ENCODE results near the gene C10orf71.

C10orf71 gene

DNA sequence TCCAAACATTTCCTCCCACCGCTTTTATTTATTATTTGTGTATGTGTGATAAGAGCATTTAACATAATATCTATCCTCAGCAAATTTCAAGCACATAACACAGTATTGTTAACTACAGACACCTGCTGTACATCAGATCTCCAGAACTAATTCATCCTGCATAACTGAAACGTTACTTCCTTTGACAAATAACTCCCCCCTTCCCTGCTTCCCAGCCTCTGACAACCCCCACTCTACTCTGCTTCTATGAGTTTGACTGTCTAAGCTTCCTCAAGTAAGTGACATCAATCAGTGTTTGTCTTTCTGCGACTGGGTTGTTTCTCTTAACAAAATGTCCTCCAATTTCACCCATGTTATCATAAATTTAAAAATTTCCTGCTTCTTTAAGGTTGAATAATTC is 22.1 kb downstream of the C10orf71 start:
- no peaks in the 10 kb centered on the region for H3K9me3 Mint-ChIP-seq
- DNase-seq (ENCODE audit: low spot score) = no peak
- no peaks in the 10 kb centered on the region for H3K4me1 Mint-ChIP-seq (ENCODE audit: low read depth)
- no peaks in the 10 kb centered on the region for H3K36me3 Mint-ChIP-seq (ENCODE audit: low read depth)
- H3K27ac Mint-ChIP-seq = no peak overlapping the region
- H3K4me3 Mint-ChIP-seq = no peak overlapping the region
- peaks cover 2% of the 10 kb centered on the region for H3K27me3 Mint-ChIP-seq (ENCODE audit: low read depth)

DNA sequence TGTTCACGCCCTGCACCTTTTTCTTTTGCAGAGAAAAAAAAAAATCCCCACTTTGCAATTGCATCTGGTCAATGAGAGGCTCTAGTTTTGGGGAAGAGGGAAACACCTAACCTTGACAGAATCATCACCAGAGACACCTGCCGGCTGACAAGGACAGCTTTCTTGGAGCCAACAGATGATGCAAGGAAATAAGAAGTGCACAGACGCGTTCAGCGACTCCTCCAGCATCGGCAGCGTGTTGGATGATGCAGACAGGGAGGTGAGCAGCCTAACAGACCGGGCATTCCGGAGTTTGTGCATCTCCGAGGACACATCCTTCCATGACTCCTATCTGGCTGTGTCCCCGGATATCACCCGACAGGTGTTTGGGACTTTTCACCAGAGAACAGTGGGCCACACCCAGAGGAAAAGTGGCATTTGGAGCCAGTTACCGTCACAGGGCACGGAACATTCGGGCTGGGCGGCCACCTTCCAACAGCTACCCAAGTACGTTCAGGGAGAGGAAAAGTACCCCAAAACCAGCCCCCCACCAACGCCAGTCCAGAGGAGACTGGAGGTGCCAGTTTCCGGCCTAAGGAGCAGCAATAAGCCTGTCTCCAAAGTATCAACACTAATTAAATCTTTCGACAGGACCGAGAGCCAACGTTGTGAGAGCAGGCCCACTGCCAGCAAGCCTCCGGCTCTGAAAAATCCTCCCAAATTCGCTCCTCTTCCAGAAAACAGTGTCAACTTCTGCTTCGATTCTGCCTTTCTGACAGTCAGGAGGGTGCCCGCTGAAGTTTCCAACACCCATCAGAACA is 23.6 kb downstream of the C10orf71 start:
- H3K4me3 Mint-ChIP-seq = no peak overlapping the region
- DNase-seq (ENCODE audit: low spot score) = no peak
- no peaks in the 10 kb centered on the region for H3K4me1 Mint-ChIP-seq (ENCODE audit: low read depth)
- H3K36me3 Mint-ChIP-seq (ENCODE audit: low read depth) = no peaks in the 10 kb centered on the region
- no peak overlapping the region for H3K27ac Mint-ChIP-seq
- H3K9me3 Mint-ChIP-seq = no peaks in the 10 kb centered on the region
- H3K27me3 Mint-ChIP-seq (ENCODE audit: low read depth) = peaks cover 2% of the 10 kb centered on the region

DNA sequence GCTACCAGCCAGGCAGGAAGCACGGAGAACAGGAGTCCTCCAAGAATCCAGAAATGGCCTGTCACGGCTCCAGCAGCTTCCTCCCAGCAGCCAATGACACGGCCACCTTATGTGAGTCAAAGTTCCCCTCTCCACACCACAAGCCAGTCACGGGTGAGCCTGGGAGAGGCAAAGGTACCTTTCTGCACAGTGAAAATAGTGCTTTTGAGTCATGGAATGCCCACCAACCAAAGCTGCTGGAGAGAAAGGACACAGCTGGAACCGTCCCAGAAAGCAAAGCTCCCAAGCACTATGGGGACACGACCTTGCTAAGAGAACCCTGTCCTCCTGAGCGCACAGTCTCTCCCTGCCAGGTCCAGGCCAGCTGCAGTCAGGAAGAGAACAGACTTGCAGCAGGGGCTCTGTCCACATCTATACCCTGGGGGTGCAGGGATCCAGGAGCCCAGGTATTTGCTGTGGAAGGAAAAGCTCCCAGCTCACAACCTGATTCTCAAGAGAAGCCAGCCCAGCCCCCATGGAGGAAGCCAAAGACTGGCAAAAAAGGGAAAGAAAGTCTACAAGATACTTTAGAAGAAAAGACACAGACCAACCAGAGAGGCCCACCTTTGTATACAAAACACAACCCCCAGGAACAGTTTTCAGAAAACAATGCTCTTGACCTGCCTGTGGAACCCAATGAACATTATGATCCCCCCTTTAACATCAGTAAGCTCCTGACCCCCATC is 24.4 kb downstream of the C10orf71 start:
- H3K9me3 Mint-ChIP-seq = no peaks in the 10 kb centered on the region
- H3K4me1 Mint-ChIP-seq (ENCODE audit: low read depth) = no peaks in the 10 kb centered on the region
- DNase-seq (ENCODE audit: low spot score) = no peak
- H3K27me3 Mint-ChIP-seq (ENCODE audit: low read depth) = peaks cover 2% of the 10 kb centered on the region
- no peaks in the 10 kb centered on the region for H3K36me3 Mint-ChIP-seq (ENCODE audit: low read depth)
- H3K4me3 Mint-ChIP-seq = no peak overlapping the region
- no peak overlapping the region for H3K27ac Mint-ChIP-seq

DNA sequence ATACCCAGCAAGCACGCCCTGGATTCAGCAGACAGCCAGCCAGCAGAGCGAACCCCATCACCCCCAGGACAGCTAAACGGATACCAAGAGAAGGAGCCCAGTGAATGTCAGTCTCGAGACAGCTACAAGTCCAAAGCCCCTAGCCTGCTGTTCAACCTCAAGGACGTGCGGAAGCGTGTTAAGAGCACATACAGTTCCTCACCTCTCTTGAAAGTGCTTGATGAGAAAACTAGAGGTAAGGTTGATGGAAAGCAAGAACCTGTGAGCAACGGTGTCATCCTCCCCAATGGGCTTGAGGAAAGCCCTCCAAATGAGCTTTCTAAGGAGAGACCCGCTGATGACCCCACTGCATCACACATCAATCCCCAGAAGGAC is 24.9 kb downstream of the C10orf71 start:
- Mint-ChIP-seq H3K27me3 (ENCODE audit: low read depth) (peaks cover 2% of the 10 kb centered on the region), H3K4me3 (no peak overlapping the region), H3K4me1 (ENCODE audit: low read depth) (no peaks in the 10 kb centered on the region), H3K36me3 (ENCODE audit: low read depth) (no peaks in the 10 kb centered on the region), H3K27ac (no peak overlapping the region), H3K9me3 (no peaks in the 10 kb centered on the region)
- DNase-seq (ENCODE audit: low spot score) = no peak

DNA sequence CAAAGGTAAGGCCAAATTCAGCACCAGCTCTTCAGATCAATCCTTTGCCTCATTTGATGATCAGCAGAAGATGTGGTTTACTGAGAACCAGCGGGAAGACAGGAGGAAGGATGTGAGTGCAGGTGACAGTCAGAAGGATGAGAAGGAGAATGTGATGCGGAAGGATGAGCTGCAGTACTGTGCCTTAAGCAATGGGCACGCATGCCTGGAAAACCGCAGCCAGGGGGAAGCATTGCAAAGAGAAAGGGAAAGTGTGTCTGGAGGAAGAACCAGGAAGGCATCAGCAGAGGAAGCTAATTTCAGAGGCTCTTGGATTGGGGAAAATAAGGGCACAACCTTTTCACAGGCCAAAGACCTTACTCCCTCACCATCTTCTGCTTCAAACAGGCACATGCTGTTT is 25.7 kb downstream of the C10orf71 start:
- no peaks in the 10 kb centered on the region for H3K9me3 Mint-ChIP-seq
- no peaks in the 10 kb centered on the region for H3K4me1 Mint-ChIP-seq (ENCODE audit: low read depth)
- peaks cover 2% of the 10 kb centered on the region for H3K27me3 Mint-ChIP-seq (ENCODE audit: low read depth)
- H3K27ac Mint-ChIP-seq = no peak overlapping the region
- no peak overlapping the region for H3K4me3 Mint-ChIP-seq
- DNase-seq (ENCODE audit: low spot score) = no peak
- no peaks in the 10 kb centered on the region for H3K36me3 Mint-ChIP-seq (ENCODE audit: low read depth)

DNA sequence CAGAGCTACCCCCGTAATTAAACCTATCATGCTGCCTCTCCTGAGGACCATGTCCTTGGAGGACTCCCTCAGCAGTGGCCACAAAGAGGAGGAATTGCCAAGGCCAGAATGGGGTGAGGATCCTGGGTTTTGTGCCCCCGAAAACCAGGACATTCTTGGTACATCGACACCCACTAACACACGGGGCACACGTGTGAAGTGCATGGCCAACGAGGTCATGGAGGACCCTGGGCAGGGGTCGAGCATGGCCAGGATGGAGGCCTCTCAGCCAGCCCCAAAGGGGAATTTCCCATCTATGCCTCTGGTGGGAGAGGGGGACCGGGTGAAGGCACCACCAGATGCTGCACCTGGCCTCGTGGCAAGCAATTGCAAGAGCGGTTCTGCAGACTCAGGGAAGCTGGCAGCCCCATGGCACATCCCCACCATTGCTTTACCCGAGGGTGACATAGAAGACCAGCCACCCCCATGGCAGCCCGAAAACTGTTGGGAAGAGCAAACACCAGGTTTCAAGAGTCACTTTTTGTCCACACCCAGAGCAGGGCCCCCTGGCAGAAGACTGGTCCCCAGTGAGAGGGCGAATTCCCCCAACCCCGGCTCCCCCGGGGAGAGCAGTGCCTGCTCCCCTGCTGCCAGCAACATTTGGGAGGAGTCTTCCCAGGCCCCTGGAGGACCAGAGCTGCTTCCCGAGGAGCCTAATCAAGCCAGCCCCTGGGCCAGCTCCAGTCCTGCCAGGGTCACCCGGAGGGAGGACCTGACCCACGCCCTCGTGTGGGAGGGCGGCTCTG is 26.4 kb downstream of the C10orf71 start:
- Mint-ChIP-seq H3K4me3 (no peak overlapping the region), H3K27me3 (ENCODE audit: low read depth) (peaks cover 2% of the 10 kb centered on the region), H3K27ac (no peak overlapping the region), H3K9me3 (no peaks in the 10 kb centered on the region), H3K36me3 (ENCODE audit: low read depth) (no peaks in the 10 kb centered on the region), H3K4me1 (ENCODE audit: low read depth) (no peaks in the 10 kb centered on the region)
- no peak for DNase-seq (ENCODE audit: low spot score)

DNA sequence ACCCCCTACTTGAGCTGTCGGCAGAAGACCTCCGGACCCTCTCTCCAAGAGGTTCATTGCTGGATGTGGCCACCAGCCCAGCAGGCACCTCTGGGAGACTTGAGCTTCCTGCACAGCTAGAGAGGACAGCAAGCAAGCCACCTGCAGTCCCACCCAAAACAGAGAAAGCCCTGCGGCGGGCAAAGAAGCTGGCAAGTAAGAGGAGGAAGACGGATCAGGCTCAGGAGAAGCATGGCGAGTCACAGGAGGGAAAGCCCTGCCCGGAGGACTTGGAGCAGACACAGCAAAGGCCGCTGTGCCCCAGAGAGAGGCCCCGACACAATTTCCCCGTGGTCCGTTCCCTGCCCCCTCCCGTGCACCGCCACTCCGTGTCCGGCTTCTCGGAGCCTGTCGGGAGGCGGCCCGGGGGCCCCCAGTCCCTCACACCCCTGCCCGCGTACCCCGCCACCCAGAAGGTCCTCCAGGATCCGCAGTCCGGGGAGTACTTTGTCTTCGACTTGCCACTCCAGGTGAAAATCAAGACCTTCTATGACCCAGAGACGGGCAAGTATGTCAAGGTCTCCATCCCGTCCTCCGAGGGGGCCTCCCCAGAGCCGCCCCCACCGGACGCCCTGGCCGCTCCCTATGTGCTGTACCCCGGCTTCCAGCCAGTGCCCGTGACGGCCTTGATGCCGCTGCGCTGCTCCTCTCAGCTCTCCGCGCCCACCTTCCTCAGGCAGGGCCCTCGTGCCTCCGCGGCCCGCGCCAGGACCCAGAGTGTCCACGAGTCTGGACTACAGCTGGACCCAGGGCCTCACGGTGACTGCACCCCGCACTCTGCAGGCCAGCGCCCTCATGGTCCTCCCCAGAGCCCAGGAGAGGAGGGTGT is 27.2 kb downstream of the C10orf71 start:
- no peak overlapping the region for H3K4me3 Mint-ChIP-seq
- H3K27me3 Mint-ChIP-seq (ENCODE audit: low read depth) = no peaks in the 10 kb centered on the region
- H3K9me3 Mint-ChIP-seq = no peaks in the 10 kb centered on the region
- no peaks in the 10 kb centered on the region for H3K36me3 Mint-ChIP-seq (ENCODE audit: low read depth)
- H3K27ac Mint-ChIP-seq = no peak overlapping the region
- no peak for DNase-seq (ENCODE audit: low spot score)
- no peaks in the 10 kb centered on the region for H3K4me1 Mint-ChIP-seq (ENCODE audit: low read depth)

DNA sequence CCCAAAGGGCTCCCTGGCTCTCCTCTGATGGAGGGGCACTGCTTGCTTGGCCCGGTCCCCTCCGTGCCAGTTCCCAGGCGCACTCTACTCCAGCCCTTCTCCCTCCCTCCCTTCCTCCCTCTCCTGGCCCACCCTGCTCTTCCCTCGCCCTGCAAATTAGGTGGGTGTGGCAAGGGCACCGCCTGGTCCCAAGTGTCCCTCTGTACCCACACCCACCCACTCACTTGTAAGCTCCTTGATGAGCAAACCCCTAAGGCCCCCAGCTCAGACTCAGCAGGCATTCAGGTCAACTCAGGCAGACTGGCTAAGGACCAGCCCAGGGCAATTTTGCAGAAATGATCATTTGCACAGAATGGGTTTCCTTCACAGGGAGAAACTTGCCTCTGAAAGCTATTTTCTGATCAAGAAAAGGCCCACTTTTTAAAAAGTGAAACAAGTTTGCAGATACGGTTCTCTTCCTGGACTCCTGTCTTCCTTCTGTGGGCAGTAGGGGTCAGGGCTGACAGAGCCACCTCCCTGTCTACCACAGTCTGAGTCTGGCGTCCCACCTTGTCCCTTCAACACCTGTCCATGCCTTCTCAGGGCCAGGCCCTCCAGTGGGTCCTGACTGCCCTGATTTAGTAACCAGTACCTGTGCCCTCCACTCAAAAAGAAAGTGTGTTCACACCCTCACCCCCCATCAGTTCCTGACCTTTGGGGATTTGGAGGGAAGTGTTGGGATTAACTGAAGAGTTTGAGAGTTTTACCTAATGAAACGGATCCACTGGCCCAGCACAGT is 28.3 kb downstream of the C10orf71 start:
- Mint-ChIP-seq H3K27ac (no peak overlapping the region), H3K4me1 (ENCODE audit: low read depth) (no peaks in the 10 kb centered on the region), H3K9me3 (no peaks in the 10 kb centered on the region), H3K36me3 (ENCODE audit: low read depth) (no peaks in the 10 kb centered on the region), H3K27me3 (ENCODE audit: low read depth) (no peaks in the 10 kb centered on the region), H3K4me3 (no peak overlapping the region)
- DNase-seq (ENCODE audit: low spot score) = no peak

DNA sequence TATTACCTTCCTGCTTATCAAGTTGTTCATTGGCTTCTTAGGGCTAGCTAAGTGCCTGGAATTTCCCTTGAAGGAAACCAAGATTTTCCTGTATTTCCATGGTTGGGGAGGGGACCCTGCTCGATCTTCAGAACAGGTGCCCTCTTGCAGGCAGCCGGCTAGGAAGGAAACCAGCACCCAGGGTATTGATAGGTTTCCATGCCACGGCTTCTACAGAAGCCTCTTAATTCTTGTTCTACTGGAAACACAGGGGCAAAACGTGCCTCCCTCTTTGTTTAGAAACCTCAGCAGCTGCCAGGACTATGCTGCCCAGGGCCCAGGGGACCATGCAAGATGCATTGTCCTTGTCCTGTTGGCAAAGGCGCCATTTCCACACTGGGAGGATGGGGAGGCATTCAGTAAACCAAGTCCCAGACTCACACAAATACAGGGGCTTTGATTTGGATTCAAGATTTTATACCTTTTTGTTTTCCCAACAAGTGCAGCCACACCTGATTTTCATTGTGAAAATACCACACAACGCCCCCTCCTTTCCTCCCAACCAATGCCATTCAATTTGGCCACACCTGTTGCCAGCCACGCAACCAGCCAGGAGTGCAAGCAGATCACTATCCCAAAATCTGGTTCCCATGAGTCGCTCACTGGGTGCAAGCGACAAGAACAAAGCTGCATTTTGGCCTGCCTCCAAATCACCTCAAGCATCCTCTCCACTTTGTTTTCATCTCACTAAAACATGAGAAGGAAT is 29.6 kb downstream of the C10orf71 start:
- Mint-ChIP-seq H3K4me1 (ENCODE audit: low read depth) (no peaks in the 10 kb centered on the region), H3K27ac (no peak overlapping the region), H3K9me3 (no peaks in the 10 kb centered on the region), H3K27me3 (ENCODE audit: low read depth) (no peaks in the 10 kb centered on the region), H3K36me3 (ENCODE audit: low read depth) (no peaks in the 10 kb centered on the region), H3K4me3 (no peak overlapping the region)
- no peak for DNase-seq (ENCODE audit: low spot score)

DNA sequence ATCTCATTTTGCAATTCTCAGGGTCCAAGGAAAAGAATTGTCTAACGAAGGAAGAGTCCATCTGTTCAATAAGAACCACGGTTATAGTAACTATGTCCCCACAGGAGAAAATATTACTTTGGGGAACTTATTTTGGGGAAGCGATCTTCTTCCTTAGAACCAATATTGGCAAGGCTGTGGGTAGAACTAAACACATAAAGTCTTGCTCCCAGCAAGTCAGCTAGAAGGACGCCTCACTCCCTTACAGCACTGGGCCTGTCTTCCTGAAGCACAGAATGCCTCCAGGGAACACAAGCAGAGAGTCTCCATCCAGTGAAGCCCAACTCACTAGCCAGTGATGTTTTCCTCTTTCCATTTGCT is 30.2 kb downstream of the C10orf71 start:
- DNase-seq (ENCODE audit: low spot score) = no peak
- Mint-ChIP-seq H3K4me1 (ENCODE audit: low read depth) (no peaks in the 10 kb centered on the region), H3K4me3 (no peak overlapping the region), H3K27ac (no peak overlapping the region), H3K27me3 (ENCODE audit: low read depth) (no peaks in the 10 kb centered on the region), H3K36me3 (ENCODE audit: low read depth) (no peaks in the 10 kb centered on the region), H3K9me3 (no peaks in the 10 kb centered on the region)

DNA sequence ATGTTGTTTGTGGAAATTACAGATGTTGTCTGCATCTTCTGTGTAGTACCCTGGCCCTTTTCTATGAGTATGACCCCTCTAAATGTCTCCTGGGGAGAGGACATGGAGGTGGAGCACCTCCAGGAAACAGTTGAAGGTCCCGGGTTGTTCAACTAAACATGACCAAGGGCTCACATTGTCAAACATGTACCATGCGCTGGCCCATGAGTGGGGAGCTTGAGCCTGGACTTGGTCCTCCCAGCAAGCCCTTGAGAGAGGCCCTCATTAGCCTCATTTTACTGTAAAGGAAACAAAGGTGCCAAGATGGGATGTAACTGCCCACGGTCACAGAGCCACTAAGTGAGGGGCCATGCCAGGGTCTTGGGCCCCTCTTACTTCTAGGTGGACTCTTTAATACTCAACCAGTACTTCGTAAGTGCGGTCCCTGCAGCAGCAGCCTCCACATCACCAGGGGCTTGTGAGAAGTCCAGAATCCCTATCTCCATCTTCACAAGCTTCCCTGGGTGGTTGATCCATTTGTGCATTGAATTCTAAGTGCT is 31.2 kb downstream of the C10orf71 start:
- Mint-ChIP-seq H3K4me1 (ENCODE audit: low read depth) (peaks cover 1% of the 10 kb centered on the region), H3K9me3 (peaks cover 7% of the 10 kb centered on the region), H3K27ac (no peak overlapping the region), H3K4me3 (no peak overlapping the region), H3K27me3 (ENCODE audit: low read depth) (no peaks in the 10 kb centered on the region), H3K36me3 (ENCODE audit: low read depth) (peaks cover under 1% of the 10 kb centered on the region)
- DNase-seq (ENCODE audit: low spot score) = no peak

DNA sequence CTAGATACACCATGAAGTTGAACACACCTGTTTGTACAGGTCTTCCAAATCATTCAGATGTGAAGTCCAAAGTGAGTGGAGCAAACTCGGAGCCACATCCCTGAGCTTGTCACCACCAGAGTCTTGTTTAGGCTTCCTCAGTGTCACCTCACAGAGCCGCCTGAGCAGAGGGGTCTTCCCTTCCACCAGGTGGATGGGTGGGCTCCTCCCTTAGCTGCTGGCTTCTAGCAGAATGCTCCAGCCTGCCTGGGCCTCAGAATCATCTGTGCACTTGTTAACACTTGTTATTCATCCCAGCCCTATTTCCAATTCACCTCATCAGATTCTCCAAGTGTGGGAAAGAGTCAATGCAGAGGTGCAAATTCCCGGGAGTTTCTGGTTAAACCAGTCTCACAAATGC is 32.5 kb downstream of the C10orf71 start:
- Mint-ChIP-seq H3K4me1 (ENCODE audit: low read depth) (peaks cover 8% of the 10 kb centered on the region), H3K4me3 (no peak overlapping the region), H3K36me3 (ENCODE audit: low read depth) (peaks cover 7% of the 10 kb centered on the region), H3K27me3 (ENCODE audit: low read depth) (no peaks in the 10 kb centered on the region), H3K27ac (no peak overlapping the region), H3K9me3 (peaks cover 19% of the 10 kb centered on the region)
- DNase-seq (ENCODE audit: low spot score) = no peak
